Measurements from ENCODE around the gene CD8A.

The CD8A gene

DNA sequence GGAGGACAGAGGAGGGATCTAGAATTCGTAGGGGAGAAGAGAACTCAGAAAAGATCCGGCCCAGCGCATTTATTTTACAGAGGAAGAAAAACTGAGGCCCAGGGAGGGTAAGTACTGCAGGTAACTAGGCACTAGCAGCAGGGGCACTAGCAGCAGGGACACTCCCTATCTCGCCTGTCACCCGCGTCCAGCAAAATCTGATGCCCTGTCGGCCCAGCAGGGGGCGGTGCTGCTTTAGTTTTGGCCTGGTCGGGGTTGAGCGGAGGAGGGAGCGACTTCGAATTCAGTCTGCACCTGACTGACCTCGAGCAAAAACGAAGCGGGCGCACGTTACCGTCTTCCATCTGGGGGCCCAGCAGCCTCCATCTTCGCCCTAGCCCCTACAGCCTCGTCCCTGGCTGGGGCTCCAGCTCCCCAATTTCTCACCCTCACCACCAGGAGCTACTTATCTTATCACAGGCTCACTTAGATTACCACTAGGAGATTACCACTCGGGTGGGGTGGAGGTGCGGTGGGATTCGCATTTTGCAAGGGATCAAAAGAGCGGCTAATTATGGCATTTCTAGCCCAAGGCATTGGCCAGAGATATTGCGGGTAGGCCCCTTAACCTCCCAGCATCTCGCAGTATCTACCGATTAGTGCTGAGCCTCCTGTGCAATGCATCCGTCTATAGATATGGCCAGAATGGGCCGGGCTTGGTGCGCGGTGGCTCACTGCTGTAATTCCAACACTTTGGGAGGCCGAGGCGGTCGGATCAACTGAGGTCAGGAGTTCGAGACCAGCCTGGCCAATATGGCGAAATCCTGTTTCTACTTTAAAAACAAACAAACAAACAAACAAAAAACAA, 17.8 kb upstream of the CD8A start:
- peak in 13 of 14 donors; percentile 16 to 89 (median 63) for DNase-seq

DNA sequence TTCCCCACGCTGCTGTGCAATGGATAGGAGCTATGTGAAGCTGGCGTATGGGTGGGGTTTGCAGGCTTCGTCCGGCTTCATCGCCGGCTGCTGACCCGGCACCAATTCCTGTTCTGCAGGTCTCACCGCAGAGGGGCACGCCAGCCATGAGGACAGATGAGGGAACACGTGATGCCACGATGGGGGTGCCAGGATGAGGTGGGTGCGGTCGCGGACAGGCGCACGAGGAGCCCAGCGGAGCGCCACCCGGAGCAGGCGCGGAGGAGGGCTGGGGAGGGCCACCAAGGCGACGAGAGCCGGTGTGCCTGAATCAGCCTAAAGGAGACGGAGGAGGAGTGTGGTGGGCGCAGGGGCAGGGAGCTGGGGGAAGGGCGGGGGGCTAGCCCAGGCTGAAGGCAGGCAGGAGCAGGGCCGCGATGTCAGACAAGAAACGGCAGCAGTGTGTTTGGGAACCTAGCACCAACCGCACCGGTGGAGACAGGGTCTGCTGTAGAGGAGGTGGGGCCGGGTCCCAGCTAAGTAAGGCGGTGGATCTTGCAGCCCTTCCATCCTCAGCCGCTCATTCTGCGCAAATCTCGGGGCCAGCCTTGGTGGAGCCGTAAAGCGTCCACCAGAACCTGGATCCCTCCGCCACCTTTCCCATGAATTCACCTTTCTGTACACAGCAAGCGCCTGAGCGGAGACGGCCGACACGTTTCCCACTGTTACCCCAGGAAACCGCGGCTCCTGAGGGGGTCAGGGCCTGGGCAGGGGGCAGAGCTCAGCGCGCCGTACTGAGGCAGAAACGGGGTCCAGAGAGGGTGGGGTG, 17.0 kb upstream of the CD8A start:
- peak in 3 of 14 donors; percentile 9 to 85 (median 34) for DNase-seq

DNA sequence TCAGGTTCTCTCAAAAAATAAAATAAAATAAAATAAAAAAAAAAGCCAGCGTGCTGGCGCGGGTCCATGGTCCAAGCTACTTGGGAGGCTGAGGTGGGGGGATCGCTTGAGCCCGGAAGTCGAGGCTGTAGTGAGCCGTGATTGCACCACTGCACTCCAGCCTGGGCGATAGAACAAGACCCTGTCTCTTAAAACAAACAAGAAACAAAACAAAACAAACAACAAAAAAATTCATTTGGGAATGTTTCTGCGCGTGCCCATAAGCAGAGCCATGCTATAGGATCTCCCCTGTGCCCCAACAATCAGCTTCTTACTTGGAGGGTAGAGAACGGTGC, 16.4 kb upstream of the CD8A start:
- DNase-seq = no peak

DNA sequence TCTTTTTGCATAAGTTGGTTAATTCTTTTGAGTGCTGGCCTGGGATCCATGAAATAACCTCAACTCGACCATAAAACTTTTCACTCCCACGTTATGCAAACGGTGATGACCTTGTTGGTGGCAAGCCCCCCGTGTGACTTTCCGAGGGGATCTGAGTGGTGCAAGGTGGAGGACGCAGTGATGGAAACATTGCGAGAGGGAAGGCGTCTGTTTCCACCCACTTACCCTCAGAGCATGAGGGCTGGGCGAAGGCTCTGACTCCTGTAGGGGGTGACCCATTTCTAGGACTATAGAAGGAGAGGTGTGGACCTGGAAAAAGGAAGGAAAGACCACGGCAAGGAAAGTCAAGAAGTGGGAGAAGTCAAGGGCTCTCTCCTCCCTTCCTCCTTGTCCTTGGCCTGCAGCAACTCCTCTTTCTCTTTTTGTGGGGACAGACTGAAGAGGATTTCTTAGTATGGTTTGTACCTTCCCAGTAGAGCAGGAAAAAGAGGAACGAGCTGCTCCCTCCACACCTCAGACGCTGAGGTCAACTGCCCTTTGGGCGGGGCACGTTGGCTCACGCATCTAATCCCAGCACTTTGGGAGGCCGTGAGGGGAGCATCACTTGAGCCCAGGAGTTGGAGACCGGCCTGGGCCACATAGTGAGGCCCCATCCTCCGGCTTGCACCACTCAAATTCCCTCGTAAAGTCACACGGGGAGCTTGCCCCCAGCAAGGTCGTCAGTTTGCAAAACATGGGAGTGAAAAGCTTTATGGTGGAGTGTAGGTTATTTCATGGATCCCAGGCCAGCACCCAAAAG, 15.5 kb upstream of the CD8A start:
- DNase-seq = no peak

DNA sequence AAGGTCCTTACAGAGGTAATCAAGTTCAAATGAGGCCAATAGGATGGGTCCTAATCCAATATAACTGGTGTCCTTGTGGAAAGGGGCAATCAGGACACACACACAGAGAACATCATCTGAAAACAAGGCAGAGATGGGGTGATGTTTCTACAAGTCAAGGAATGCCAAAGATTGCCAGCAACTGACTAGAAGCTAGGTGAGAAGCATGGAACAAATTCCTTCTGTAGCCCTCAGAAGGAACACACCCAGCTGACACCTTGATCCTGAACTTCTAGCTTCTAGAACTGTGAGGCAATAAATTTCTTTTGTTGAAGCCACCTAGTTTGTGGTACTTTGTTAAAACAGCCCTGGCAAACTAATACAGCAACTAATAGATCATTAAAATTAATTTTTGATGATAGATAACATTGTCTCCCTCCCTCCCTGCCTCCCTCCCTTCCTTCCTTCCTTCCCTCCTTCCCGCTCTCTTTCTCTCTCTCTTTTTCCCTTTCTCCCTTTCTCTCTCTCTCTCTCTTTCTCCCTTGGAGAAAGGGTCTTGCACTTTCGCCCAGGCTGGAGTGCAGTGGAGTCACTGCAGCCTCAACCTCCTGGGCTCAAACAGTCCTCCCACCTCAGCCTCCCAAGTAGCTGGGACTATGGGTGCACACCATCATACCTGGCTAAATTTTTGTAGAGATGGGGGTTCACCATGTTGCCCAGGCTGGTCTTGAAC, 10.3 kb upstream of the CD8A start:
- no peak for DNase-seq

DNA sequence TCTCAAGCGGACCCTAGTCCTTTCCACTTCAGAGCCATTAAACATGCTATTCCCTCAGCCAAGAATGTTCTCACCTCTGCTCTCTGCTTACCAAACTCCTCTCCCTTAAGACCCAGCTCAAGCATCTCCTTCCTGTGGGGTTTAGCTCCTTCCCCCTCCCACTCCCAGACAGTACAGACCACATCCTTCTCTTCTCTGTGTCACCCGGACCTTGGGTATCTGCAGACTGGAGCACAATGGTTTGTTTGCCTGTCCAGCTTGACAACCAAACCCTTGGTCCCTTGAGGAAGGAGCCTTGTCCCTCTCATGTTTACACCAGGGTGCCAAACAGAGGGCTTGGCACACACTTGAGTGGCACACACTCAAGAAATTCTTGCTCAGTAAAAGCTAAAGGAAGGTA, 4.1 kb upstream of the CD8A start:
- DNase-seq = no peak

DNA sequence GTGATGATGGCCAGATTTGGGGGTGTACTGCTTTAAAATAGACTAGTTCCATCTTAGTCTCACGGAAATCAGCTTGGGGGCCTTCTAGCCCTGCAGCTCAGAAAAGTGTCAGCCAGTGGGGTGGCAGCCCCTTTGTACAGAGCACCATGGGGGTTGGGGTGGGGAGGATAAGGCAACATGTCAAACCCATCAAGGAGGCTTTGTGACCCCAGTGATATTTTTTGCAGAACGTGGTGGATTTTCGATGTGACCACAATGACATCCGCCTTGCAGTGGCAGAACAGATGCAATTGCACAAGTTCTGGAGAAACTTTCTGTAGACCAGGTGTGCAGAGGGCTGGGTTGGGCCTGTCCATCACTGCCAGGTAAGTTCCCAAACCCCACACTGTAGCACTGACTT, 3.0 kb upstream of the CD8A start:
- no peak for DNase-seq

DNA sequence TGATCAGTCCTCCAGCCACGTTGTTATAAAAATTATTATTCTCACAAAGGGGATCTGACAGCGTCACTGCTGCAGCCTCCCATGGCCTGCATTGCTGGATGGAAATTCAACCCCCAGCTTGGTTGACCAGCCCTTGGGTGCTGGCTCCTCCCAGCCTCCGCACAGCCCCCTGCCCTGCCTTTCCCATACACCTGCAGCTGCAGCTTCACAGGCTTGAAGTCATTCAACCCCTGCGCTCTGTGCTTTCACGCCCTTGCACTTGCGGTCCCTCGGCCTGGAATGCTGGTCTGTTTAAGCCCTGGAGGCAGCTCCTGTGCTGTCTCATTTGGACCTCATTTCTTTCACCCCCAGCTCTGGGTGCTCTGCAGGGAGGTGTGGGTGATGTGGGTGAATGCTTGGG, 860 bp upstream of the CD8A start:
- DNase-seq = no peak

DNA sequence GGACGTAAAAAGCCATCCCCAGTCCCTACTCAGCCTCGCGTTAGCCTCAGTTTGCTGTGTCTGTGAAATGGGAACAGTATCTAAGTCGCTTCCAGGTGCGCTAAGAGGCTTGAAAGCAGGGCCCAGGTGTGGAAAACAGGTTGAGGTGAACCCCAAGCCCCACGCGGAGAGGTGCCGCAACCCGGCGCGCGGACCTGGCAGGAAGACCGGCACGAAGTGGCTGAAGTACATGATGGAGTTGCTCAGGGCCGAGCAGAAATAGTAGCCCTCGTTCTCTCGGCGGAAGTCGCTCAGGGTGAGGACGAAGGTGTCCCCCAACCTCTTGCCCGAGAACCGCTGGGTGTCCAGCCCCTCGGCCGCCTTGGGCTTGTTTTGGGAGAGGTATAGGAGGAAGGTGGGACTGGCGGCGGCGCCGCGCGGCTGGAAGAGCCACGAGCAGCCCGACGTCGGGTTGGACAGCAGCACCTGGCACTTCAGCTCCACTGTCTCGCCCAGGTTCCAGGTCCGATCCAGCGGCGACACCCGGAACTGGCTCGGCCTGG, 508 bp downstream of the CD8A start:
- no peak for DNase-seq

DNA sequence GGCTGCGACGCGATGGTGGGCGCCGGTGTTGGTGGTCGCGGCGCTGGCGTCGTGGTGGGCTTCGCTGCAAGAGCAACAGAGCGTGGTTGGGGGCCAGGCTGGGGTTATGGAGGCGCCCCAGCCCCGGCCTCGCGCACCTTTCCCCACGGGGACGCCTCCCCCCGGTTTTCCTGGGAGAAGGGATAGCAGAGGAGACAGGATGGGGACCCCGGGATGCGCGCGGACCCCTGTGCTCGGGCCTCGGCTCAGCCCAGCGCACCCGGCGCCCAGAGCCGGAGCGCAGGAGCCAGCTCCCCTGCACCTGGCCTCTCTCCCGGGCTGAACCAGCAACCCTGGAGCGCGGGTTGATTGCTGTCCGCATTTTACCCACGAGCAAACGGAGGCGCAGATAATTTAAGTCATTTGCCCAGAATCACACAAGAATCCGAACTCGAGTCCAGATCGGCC, 1.0 kb downstream of the CD8A start:
- no peak for DNase-seq

DNA sequence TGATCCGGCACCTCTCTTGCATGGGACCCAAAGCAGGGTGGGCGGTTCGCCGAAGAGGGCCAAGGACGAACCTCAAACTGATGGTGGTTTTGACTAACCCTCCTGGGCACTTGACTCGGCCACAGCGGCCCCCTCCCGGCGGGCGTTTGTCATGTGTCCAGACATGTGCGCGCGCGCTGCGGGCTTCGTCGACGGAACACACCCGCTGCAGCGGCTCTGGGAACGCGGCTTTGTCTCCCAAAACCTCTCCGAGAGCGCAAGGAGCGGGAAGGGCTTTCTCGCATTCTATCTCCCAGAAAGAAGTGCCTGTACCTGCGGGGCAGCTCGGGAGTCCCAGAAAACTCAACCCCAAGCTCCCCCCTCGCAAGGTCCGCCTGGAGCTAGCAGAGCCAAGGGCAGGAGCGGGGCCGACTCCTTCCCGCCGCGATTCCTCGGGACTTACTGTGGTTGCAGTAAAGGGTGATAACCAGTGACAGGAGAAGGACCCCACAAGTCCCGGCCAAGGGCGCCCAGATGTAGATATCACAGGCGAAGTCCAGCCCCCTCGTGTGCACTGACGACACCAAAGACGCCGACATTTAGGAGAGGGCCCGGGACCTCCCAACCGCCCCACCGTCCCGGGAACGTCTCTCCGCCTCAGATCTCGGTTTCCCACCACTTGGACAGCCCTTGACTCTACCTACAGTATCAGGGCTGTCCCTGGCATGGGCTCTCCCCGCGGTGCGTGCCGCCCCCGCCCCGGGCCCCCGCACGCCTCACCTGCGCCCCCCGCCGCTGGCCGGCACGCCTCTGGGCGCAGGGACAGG, 1.6 kb downstream of the CD8A start:
- DNase-seq = peak in 1 of 14 donors; percentile 26

DNA sequence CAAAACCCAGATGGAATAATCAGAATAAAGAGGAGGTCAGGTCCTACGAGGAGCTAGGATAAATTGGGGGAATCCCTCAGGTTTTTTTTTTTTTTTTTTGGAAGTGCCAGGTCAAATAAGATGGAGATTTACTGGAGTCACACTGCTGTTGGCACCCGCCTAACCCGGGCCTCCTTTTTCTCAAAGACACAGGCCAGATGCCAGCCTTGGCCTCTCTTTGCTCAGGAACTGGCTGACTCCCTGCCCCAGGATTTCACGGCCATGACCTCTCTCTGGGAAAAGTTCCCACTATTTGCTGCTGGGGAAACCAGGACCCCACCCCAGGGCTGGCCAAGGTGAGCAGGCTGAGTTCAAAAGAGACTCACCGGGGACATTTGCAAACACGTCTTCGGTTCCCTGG, 2.5 kb downstream of the CD8A start:
- peak in 5 of 14 donors; percentile 23 to 47 (median 33) for DNase-seq

DNA sequence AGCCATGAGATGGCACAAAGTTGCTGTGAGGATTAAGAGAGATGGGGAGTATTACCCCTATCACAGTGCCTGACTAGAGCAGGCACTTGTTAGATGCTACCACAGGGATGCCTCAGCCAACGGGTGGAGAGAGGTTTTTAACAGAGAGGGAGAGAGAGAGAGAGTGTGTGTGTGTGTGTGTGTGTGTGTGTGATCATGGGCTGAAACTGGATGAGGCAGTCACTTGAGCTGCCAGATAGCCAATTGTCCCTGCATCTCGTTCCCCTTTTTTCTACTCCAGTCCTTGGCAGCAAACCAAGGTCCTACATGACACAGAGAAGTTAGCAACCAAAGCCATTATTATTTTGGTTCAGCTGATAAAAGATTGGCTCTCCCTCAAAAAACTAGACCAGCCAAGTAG, 3.0 kb downstream of the CD8A start:
- peak in 6 of 14 donors; percentile 11 to 40 (median 17) for DNase-seq

DNA sequence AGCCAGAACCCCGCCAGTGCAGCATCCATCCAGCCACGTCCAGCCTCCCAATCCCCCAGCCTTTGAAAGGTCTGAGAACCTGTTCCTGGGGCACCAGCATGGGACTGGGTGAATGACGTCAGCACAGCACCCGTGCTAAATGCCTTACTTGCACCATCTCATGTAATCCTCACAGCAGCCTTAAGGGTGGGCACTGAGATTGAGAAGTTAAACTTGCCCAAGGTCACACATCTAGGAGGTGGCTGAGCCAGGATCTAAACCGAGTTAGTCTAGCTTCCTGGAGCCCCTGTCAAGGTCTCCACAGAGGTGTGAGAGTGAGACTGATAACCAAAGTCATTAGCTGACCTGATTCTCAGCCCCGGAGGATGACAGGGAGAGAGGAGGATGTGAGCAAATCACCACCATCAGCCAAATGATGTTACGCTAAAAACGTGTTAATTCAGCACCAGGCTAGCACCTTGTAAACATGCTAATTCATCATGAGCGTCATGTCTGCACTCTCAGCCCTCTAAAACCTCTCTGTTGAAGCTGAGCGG, 4.6 kb downstream of the CD8A start:
- no peak for DNase-seq

DNA sequence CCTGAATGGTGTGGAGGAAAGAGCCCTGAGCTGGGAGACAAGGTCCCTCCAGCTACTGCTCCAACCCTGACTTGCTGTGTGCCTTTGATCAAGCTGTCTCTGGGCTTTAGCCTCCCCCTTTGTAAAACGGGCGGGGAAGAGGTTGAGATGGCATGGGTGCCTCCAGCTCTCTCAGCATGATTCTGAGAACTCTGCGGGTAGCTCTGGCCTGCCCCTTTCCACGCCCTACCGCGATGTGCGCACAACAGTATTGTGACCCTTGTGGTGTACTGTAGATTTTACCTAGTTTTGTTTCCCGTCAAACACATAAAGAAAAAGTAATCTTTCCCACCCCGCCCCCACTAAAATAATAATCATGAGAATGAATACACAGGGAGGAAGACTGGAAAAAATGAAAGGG, 5.3 kb downstream of the CD8A start:
- DNase-seq = no peak

DNA sequence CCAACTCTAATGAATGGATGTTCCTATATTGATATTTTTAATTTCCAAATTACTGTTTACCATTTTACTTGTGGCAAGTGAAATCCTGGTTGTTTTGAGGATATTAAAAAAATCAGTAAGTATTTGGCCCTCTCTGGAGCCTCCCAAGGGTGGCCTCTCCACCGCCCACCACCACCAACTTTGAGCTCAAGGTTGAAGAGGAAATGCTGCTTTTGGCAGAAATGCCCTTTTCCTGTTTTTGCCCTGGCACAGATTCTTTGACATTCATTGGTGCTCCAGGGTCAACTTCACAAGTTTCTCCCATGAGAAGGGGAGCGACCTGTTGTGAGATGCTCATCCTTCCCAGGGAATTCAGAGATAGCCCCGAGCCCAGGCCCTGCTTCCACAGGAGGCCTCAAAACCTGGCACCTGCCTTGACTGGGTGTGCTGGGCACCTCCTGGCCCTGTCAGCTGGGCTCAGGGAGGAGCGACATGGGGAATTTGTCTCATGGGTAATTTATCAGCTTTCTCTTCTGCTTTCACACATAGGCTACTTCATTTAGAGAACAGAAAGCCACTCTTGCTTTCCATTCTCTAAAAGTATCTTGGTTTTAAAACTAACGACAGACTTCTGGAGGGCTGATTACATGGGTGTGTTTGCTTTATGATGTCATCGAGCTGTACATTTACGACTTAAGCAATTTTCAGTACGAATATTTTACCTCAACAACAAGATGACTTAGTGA, 6.9 kb downstream of the CD8A start:
- DNase-seq = no peak

DNA sequence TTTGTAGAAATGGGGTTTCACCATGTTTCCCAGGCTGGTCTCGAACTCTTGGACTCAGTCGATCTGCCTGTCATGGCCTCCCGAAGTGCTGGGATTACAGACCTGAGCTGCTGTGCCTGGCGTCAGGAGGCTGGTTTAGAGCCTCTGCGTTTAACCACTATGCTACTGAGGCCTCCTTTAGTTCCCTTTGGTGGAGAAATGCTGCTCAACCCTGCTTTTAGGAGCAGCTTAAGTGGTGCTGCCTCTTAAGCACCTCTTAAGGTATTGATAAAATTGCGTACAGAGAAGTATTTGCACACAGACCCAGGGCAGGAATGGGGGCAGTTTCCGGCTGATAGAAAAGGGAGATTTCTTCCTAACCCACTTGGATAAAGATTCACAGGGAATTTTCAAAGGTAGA, 8.0 kb downstream of the CD8A start:
- DNase-seq = no peak

DNA sequence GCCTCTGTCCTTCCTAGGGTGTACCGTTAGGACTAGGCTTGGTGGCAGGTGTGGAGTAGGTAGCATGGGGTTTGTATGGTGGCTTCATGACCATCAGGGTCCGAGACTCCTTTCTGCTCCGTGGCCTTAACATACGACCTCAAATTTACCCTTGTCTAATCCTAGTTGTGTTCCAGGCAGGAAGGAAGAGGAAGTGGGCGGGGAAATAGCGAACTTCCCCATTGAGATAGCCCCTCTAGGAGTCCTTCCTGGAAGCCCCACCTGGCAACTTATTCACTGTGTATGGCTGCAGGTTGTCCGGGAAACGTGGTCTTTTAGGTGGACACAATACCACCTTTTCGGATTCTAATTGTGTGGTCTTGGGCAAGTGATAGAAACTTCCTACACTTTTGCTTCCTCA, 9.3 kb downstream of the CD8A start:
- no peak for DNase-seq

DNA sequence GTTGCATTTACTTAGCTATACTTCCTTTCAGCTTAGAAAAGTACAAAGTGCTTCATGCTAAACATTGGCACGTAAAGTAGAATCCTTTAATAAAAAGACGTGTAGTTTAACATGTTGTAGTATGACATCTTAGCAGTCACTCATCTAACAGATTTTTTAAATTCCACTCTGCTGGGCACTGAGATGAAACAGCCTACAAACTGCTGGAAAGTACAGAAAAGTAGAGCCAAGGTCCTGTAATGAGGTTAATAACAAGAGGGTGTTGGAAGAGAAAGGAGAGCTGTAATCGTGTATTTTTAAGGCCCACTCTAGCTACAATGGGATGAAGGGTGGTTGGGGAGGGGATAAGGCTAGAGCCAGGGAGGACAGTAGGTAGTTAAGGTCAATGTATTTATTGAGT, 10.7 kb downstream of the CD8A start:
- DNase-seq = no peak

DNA sequence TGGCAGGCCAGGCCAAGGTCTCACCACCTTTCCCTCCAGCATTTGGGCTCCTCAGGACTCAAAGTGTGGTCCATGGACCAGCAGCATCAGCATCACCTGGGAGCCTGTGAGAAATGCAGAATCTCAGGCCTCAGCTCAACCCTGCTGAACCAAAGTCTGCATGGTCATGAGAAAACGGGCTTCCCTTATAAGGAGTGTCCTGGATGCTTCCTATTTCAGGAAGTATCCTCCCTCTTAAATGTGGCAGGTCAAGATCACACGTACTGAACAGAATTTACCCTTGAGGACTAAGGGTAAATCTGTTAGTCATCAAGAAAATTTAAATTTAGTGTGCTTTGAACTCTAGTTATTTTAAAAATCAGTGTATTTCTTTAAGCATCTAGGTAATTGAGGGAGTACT, 11.8 kb downstream of the CD8A start:
- DNase-seq = no peak
